ENCODE measurements around the gene CTF1.
"Not testable (repeated sequence)": the region's sequence is repeated elsewhere in the genome, so short reads cannot be mapped to it uniquely, and the experiment has no call there.

Gene CTF1

DNA sequence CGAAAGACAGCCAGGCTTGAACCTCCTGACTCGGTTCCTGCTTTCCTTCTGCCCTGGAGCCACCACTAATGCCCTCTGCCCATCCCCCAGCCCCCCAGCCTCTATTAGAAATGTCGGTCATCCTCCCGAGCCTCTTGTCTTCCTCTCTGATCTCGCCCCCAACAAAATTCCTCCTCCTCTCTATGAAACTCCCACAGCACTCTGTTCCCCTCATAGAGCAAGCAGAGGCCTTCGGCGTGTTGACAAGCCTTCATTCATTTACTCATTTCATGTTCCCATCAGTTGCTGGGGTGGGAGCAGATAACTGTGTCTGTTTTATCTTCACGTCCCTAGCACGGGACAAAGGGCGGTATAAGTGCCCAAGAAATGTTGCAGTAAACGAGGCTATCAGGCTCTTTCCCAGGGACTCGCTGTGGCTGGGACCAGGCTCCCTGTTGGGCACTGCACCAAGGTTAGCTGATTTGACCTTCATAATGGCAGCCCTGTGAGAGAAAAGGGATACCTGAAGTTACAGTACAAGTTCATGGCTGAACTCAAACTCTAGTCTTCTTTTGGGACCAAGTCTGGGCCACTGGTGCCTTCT, 34.7 kb downstream of the CTF1 start:
- DNase-seq: no peak

DNA sequence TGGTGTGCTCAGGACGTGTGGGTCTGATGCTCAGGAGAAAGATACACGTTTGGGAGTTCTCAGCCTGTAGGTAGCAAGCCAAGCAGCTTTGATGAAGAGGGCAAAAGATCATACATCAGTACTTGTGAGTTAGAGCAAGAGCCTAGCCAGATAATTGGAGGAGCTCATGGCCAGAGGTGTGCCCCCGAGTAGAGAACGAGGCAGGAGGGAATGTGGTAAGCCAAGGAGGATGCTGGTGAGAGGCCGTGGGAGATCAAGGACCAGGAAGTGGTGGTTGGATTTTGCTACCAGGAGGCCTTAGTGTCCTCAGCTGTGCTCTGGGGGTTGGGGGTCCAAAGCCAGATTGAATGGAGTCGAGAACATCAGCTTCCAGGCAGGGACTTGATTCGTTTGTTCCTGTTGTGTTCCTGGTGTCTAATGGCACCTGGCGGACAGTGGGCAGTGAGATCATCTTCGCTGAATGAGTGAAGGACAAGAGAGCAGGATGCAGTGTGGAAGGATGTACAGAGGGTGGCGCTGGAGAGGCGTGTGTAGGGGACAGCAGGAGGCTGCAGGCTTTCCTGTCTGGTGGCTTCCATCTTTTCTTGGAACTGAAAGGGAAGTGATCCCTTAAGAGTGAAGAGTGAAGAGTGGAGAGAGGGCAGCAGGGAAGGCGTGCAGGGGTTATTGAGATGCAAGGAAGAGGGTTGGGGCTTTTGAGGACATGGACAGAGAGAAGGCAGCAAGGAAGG, 38.6 kb downstream of the CTF1 start:
- no peak for DNase-seq

DNA sequence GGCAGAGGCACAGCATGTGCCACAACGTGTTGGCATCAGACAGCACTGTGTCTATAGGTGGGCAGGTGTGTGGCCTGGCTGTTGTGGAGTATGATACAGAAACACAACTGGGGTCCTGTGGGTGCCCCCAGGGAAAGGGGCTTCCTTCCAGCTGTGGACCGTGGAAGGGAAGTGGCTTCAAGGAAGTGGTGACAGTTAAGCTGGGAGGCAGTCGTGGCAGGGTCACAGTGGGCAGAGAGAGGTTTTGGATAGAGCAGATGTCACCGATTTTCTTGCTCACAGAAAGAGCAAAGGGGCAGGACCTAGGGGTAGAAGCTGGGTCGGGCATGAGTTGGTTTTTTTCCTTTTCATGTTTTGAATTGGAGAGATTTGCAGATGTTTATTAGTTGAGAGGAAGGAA, 41.3 kb downstream of the CTF1 start:
- no peak for DNase-seq

DNA sequence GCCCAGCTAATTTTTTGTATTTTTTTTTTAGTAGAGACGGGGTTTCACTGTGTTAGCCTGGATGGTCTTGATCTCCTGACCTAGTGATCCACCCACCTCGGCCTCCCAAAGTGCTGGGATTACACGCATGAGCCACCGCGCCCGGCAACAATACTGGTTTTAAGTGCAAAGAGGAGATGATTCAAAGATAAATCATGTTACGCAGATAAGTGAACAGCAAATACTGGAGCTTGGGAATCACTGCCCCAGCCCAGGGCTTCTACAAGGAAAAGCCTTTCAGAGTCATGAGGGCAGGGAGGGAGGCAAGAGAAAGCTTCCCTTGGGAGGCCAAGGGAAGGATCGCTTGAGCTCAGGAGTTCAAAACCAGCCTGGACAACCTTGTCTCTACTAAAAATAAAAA, 43.2 kb downstream of the CTF1 start:
- DNase-seq: not testable (repeated sequence)

DNA sequence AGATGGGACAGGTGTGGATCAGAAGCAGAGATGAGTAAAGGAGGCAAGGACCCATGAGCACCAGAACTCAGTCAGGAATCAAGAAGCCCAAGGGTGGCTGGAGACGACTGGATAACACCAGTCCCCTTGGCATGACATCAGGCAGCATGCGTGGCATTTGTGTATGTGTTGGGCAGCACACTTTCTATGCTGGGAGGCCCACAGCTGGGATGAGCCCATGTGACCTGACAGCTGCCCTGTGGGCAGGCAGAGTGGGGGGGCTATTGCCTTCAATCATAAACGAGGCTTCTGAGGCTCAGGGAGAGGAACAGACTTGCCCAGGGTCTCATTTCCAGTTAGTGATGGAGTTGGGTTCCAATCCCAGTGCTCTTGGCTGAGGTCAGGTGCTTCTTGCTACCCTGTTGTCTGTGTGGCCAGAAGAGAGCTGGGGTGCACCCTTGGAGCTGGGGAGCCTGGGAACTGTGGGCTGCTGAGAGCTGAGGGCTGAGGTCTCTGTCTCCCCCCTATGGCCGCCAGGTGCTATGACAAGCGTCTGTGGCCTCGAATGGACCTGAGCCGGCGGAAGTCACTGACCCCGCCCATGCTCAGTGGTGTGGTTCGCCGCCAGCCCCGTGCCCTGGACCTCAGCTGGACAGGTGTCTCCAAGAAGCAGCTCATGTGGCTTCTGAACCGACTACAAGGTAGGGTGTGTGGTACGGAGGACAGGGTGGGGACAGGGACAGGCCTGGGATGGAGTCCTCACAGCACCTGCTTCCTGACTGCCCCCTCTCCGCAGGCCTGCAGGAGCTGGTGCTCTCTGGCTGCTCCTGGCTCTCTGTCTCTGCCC, 45.4 kb downstream of the CTF1 start:
- no peak for DNase-seq

DNA sequence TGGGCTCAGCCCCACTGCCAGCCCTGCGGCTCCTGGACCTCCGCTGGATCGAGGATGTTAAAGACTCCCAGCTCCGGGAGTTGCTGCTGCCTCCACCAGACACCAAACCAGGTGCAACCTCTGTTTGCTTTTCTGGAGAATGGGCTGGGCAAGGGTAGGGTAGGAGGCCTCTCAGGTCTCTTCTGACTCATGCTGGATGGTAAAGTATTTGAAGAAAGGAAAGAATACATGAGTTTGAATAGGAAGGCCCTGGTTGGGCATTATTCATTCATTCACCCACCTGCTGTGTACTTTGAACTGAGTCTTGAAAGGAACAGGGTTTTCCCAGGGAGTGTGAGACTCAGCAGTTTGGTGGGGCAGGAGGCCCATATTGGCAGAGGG, 46.0 kb downstream of the CTF1 start:
- no peak for DNase-seq

DNA sequence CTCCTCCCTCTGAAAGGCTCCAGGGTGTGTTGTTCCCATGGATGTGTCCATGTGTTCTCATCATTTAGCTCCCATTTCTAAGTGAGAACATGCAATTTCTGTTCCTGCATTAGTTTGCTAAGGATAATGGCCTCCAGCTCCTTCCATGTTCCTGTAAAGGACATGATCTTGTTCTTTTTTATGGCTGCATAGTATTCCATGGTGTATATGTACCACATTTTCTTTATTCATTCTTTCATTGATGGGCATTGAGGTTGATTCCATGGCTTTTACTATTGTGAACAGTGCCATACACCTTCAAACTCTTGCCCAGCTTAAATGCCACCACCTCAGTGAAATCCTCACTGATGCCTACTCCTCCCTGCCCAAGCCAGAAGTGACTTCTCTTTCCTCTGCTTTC, 47.9 kb downstream of the CTF1 start:
- DNase-seq: no peak

DNA sequence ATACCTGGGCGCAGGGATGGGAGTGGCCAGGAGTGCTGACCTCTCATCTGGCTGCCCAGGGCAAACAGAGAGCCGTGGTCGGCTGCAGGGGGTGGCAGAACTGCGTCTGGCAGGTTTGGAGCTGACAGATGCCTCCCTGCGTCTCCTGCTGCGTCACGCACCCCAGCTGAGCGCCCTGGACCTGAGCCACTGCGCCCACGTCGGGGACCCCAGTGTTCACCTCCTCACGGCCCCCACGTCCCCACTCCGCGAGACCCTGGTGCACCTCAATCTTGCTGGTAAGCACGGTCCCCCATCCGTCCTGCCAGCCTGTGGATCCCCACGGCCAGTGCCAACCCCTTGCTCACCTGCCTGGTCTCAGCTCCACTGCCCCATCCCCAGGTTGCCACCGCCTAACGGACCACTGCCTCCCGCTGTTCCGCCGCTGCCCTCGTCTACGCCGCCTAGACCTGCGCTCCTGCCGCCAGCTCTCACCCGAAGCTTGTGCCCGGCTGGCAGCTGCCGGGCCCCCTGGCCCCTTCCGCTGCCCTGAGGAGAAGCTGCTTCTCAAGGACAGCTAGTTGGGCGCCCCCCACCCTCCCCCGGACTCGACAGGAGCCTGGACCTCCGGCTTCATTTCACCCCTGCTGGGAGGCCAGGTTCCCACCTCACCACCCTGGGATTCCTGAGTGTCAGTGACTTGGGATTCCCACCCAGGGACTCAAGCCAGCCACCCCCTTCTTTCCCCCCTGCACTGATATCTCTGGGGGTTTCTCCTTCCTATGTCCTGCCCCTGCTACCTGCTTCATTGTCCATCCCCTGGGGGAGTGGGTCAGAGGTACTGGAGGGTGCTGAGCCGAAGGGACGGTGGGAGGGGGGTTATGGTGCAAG, 50.5 kb downstream of the CTF1 start:
- no peak for DNase-seq

DNA sequence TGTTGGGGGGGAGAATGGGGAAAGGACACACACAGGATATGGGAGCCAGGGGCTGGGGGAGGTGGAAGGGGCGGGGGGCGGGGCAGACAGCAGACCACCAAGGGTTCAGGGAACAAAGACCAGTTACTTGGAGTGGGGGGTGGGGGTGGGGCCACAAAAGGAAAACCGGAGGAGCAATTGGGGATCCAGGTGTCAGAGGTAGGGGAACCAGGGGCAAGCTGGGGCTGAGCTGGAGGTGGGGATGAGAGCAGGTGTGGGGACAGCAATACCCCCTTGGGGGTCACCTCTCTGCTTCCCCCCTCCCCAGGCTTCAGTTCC, 51.1 kb downstream of the CTF1 start:
- DNase-seq: no peak

DNA sequence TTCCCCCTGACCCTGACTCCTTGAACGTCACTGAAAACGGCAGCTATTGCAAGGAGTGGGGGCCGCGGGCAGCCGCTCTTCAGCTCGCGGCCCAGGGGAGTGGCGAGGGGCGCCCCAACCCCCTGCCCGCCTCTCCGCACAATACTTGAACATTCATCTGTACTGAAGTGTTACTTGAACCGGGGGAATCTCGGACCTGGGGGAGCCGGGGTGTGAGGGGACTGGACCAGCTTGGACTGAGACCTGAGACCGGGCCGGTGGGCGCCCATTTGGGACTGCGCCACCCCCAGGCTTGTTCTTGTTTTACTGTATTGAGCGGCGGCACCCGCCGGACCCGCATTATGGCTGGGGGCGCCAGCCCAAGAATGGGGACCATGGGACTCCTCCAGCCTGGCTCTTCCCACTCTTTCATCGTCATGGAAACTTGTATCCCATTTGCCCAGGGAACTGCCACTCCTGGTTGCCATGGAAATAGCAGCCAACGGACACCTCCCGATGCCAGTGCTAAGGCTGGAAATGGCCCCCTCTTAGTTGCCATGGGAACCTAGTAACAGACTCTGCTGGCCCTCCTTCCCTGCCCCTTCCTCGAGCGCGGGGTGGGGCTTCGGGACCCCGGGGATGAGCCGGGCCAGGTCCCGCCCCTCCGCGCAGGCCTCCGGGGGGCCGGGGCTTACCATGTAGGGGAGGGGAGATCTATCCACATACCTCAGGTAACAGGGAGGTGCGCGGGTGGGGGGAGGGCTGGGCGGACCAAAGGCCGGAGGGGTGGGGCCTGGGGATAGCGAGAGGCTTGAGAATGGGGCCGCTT, 51.6 kb downstream of the CTF1 start:
- DNase-seq: peak; percentile 75

DNA sequence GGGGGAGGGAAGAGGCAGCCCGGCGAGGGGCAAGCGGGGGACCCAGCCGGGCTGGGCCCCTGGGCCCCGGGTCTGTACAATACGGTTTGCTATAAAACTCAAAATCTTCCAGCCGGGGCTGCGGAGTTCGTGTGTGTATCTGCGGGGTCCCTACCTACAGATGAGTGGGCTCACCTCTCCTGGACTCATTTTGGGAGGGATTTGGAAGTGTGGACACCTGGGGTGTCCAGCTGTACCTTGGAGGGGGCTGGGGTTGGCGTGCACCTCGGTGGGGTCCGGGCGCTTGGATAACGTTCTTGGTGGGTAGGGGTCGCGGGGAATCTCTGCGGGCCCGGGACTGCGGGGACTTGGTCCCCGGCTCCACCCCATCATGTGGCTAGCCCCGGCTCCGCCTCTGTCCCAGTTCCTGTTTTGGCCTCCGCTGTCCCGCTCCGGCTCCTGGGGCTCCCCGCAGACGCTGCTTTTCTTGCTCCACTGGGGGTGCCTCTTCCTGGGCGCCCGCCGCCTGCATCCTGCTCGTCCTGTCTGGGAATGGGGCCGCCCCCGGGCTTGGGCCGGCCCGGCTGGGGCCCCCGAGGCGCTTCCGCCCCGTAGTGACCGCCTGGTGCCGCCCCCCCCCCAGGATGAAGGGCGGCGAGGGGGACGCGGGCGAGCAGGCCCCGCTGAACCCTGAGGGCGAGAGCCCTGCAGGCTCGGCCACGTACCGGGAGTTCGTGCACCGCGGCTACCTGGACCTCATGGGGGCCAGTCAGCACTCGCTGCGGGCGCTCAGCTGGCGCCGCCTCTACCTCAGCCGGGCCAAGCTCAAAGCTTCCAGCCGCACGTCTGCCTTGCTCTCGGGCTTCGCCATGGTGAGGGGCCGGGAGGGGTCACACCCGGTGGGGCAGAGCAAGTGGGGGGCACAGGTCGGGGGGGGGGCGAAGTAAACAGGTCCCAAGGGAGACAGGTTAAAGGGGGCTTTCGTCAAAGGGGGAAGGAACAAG, 52.5 kb downstream of the CTF1 start, which contains the start of gene ORAI3:
ORAI3 (plus strand) TSS at position 402 of the 983 bp plus-strand sequence; CDS start at position 624, 222 bp downstream.
- DNase-seq: no peak

DNA sequence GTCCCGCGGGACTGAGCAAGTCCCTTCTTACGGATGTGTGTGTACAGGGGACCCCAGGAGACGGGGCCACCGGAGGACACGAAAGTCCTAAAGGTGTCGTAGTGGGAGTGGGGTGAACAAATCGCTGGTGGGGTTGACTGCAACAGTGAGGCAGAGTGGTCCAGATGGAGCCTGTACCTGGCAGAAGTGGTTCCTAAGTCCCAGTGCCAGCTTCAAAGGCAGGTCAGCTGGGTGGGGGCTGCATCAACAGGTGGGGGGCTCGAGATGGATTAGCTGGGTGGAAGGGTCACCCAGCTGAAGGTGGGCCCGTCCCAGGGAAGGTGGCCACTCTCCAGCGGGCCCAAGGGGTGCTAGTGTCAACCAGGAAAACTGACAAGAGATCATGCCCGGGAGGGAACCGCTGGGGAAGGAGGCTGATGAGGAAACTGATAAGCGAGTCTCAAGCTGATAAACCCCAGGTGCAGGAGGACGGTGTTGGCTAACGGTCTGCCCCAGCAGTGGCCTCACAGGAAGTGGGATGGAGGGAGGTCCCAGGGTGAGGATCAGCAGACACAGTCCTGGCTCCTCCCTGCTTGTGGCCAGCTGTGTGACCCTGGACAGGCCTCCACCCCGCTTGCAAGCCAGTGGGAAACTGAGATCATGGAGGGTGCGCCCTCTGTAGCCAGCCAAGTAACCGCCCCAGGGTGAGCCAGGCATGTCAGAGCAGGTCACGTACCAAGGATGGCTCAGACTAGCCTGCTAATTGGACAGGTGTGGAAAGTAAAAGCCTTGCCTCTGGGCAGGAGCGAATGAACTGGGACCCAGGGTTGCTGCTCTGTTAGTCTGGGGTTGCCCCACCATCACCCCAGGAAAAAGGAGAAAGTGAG, 53.5 kb downstream of the CTF1 start:
- peak; percentile 11 for DNase-seq

DNA sequence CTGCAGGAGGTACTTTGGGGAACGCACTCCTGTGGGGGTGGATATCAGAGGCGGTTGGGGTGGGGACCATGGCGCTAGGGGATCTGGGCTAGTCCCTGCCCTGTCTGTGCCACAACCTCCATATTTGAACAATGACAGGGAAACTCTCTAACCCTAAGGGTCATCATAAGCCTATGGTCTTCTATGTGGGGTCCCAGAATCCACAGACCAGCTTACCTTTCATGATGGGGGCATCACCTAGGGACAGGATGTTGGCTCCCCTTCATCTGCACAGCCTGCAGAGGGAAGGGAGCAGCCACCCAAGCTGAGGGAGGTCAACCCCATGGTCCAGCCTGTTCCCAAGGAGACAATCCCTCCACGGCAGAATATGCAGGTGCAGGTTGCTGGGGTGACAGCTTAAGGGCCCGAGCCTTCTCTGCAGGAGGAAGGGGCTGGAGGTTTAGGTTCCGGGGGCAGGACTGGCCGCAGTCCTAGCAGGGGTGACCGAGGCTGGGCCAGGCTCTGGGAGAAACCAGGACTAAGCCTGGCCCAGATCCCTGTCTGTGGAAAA, 54.2 kb downstream of the CTF1 start:
- DNase-seq: no peak

DNA sequence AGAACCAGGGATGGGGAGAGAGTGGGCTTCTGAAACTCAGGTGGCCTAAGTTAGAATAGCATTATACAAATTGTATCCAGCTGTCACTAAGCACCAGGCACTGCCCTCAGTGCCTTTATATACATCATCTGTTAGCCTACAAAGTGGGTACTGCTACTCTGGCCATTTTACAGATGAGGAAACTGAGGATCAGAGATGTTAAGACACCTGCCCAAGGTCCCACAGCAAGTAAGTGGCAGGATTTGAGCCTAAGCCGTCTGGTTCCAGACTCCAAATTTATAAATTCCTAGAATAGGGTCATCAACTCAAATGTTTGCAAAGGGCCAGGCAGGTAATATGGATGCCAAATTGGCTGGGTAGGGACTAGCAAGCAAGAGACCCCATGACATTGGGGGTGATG, 54.8 kb downstream of the CTF1 start:
- DNase-seq: no peak

DNA sequence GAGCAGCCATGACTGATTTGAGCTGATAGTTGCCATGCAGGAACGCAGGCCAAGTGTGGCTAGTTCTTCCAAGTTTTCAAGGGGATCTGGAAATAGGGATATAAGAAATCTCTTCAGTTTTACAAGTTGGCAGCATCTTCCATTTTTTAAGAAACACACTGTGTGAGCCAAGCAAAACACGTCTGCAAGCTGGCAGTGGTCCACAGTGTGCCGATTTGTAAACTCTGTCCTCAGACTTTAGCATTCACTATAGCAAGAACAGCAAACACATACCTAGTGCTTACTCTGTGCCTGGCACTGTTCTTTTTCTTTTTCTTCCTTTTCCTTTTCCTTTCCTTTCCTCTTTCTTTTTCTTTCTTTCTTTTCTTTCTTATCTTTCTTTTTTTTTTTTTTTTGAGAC, 55.3 kb downstream of the CTF1 start:
- DNase-seq: no peak

DNA sequence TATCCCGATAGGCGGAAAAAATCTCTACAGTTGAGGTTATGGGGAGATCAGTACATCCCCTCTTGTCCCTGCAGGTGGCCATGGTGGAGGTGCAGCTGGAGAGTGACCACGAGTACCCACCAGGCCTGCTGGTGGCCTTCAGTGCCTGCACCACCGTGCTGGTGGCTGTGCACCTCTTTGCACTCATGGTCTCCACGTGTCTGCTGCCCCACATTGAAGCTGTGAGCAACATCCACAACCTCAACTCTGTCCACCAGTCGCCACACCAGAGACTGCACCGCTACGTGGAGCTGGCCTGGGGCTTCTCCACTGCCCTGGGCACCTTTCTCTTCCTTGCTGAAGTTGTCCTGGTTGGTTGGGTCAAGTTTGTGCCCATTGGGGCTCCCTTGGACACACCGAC, 56.7 kb downstream of the CTF1 start:
- no peak for DNase-seq

Data from GOT3 (cell line).